Measurements from ENCODE around the gene INPP1. TPM values are rescaled to one million over a fixed set of nuclear protein-coding genes. Genes with fewer than 3 reads are reported as not detected.
A peak's percentile ranks its signal among the peaks of the same experiment; 100 is the strongest.

INPP1 gene
- total RNA-seq, 1 experiment from 2014 or later = 4.0 TPM

DNA sequence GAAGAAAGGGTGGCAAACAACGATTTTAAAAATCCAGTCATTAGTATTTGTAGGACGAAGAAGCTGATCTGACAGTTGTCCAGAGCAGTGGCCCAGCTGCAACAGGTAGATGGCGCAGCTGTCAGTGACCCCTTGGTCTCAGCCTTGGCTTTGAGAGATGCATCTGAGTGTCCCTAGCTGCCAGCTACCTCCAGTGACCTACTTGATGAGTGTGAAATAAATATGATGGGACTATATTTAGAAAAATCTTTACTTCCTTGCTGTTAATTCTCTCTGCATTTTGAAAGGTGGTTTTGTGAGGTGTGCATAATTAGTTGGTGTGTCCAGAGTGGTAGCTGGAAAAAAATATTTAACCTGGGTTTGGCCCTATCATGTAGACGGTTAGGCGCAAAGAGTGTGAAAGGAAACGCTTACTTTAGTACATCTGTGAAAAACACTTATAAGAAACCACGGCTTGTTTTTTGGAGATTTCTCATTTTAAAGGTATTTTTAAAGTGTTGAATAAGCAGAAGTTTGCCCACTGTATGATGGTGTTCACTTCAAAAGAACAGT lies 963 bp downstream of the INPP1 start:
- DNase-seq (peak; percentile 55), ATAC-seq (peak; percentile 82)
- BruUV-seq (replicated peaks) = TSS peak; percentile 67
- POLR2A ChIA-PET (ENCODE audit: unreplicated experiment) = interaction anchor here (0.7 kb wide), 1 partner anchor 315 kb away, joined by 4 read pairs; no protein-coding TSS in a partner anchor
- Histone ChIP-seq H3K4me1 (ENCODE audit: insufficient read depth, low read length) (peaks cover 9% of the 10 kb centered on the region), H3K27ac (ENCODE audit: low read length) (0 out of 2 replicates have a peak overlapping the region, but pooled peaks have one; percentile 50), H3K36me3 (ENCODE audit: low read depth, low read length) (no peaks in the 10 kb centered on the region), H3F3A (ENCODE audit: low read length, unreplicated experiment) (no peaks in the 10 kb centered on the region), H3K9me2 (replicated peaks; ENCODE audit: low read length) (no peaks in the 10 kb centered on the region), H3K4me3 (ENCODE audit: low read length) (peak overlapping the region; percentile 94), H3K9ac (ENCODE audit: low read length) (peak overlapping the region; percentile 74; the same call in 1 of the 2 replicates), H3K79me2 (ENCODE audit: low read length) (peaks cover 18% of the 10 kb centered on the region), H3K27me3 (ENCODE audit: low read length) (no peaks in the 10 kb centered on the region), H4K20me1 (ENCODE audit: low read length) (no peaks in the 10 kb centered on the region), H2AFZ (ENCODE audit: low read length) (peak overlapping the region; percentile 99), H3K4me2 (ENCODE audit: low read length) (peak overlapping the region; percentile 97), H3K9me3 (ENCODE audit: low read length) (no peaks in the 10 kb centered on the region)
- TF ChIP-seq EZH2 (IDR thresholded peaks at IDR 0.05; ENCODE audit: low read length, unreplicated experiment) = no peak
- TF ChIP-seq, protein P1, sequence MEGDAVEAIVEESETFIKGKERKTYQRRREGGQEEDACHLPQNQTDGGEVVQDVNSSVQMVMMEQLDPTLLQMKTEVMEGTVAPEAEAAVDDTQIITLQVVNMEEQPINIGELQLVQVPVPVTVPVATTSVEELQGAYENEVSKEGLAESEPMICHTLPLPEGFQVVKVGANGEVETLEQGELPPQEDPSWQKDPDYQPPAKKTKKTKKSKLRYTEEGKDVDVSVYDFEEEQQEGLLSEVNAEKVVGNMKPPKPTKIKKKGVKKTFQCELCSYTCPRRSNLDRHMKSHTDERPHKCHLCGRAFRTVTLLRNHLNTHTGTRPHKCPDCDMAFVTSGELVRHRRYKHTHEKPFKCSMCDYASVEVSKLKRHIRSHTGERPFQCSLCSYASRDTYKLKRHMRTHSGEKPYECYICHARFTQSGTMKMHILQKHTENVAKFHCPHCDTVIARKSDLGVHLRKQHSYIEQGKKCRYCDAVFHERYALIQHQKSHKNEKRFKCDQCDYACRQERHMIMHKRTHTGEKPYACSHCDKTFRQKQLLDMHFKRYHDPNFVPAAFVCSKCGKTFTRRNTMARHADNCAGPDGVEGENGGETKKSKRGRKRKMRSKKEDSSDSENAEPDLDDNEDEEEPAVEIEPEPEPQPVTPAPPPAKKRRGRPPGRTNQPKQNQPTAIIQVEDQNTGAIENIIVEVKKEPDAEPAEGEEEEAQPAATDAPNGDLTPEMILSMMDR (conservative IDR thresholded peaks at IDR 0.05; ENCODE audit: low read depth, low read length) = peak; percentile 64
- CTCF ChIA-PET = interaction anchor here (0.8 kb wide), 1 partner anchor 35 kb away, joined by 3 read pairs; no protein-coding TSS in a partner anchor
- intact Hi-C loops (cut with micrococcal nuclease) = loop anchor here (1.0 to 2.0 kb wide), 2 partner anchors 28 to 166 kb away; no protein-coding TSS in a partner anchor

DNA sequence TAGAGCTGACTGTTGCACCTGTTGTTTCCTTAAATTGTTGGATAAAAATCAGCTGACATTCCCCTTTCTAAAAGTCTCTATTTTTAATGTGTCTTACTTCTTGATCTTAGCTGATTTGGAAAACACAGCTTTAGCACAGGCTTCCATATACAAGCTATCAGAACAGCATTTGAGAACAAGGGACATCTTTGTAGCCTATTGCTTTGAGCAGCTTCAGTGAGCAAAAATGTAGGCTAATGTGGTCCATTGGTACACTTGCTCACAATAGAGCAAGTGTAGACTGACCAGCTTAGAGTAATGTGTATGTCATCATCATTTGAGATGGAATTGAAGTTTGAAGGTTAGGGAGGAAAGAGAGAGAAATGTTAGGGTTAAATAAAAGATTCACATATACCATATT lies 7.0 kb downstream of the INPP1 start:
- Histone ChIP-seq H3K4me1 (ENCODE audit: insufficient read depth, low read length) (no peaks in the 10 kb centered on the region), H3K9ac (ENCODE audit: low read length) (no peak overlapping the region), H2AFZ (ENCODE audit: low read length) (no peak overlapping the region), H3K4me3 (ENCODE audit: low read length) (no peak overlapping the region), H3K27me3 (ENCODE audit: low read length) (no peaks in the 10 kb centered on the region), H3K4me2 (ENCODE audit: low read length) (no peak overlapping the region), H3K9me3 (ENCODE audit: low read length) (no peaks in the 10 kb centered on the region), H3F3A (ENCODE audit: low read length, unreplicated experiment) (no peaks in the 10 kb centered on the region), H3K27ac (ENCODE audit: low read length) (no peak overlapping the region), H3K9me2 (replicated peaks; ENCODE audit: low read length) (no peaks in the 10 kb centered on the region), H3K79me2 (ENCODE audit: low read length) (peaks cover 11% of the 10 kb centered on the region; the same call in 1 of the 2 replicates), H3K36me3 (ENCODE audit: low read depth, low read length) (no peaks in the 10 kb centered on the region), H4K20me1 (ENCODE audit: low read length) (no peaks in the 10 kb centered on the region)
- TF ChIP-seq EZH2phosphoT487 (IDR thresholded peaks at IDR 0.05; ENCODE audit: borderline replicate concordance, low read length) (no peak), EZH2 (IDR thresholded peaks at IDR 0.05; ENCODE audit: low read length, unreplicated experiment) (no peak)
- TF ChIP-seq, protein P1 (conservative IDR thresholded peaks at IDR 0.05; ENCODE audit: low read depth, low read length) = no peak
- no peak for DNase-seq
- ATAC-seq = no peak
- ChIA-PET POLR2A (ENCODE audit: unreplicated experiment) (no interaction called here), CTCF (no interaction called here)
- no TSS peak for BruUV-seq (replicated peaks)
- intact Hi-C loops (cut with micrococcal nuclease) = no loop called here

DNA sequence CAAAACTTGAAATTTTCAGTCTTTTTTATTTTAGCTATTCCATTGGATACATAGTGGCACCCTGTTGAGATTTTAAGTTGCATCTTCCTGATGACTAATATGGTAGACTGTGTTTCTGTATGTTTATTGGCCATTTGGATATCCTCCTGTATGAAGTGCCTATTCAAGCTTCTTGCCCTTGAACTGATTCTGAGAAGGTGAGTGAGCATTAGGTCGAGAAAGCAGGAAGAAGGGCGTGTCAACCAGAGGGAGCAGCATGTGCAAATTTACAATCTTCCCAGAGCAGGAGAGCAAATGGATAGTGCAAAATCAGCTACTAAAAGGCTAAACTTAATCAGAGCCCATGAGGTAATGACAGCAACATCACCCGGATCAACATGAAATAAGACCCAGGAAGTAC lies 8.6 kb downstream of the INPP1 start:
- Histone ChIP-seq H3K9me2 (replicated peaks; ENCODE audit: low read length) (no peaks in the 10 kb centered on the region), H4K20me1 (ENCODE audit: low read length) (no peaks in the 10 kb centered on the region), H3K27ac (ENCODE audit: low read length) (no peak overlapping the region), H3K4me2 (ENCODE audit: low read length) (no peak overlapping the region), H3K4me3 (ENCODE audit: low read length) (no peak overlapping the region), H3F3A (ENCODE audit: low read length, unreplicated experiment) (no peaks in the 10 kb centered on the region), H3K27me3 (ENCODE audit: low read length) (no peaks in the 10 kb centered on the region), H3K79me2 (ENCODE audit: low read length) (no peaks in the 10 kb centered on the region), H3K4me1 (ENCODE audit: insufficient read depth, low read length) (no peaks in the 10 kb centered on the region), H2AFZ (ENCODE audit: low read length) (no peak overlapping the region), H3K9ac (ENCODE audit: low read length) (no peak overlapping the region), H3K9me3 (ENCODE audit: low read length) (no peaks in the 10 kb centered on the region), H3K36me3 (ENCODE audit: low read depth, low read length) (no peaks in the 10 kb centered on the region)
- no peak for DNase-seq
- ChIA-PET POLR2A (ENCODE audit: unreplicated experiment) (no interaction called here), CTCF (no interaction called here)
- intact Hi-C loops (cut with micrococcal nuclease) = no loop called here
- ATAC-seq = no peak
- BruUV-seq (replicated peaks) = no TSS peak
- TF ChIP-seq EZH2 (IDR thresholded peaks at IDR 0.05; ENCODE audit: low read length, unreplicated experiment) (no peak), EZH2phosphoT487 (IDR thresholded peaks at IDR 0.05; ENCODE audit: borderline replicate concordance, low read length) (no peak)
- TF ChIP-seq, protein P1 (conservative IDR thresholded peaks at IDR 0.05; ENCODE audit: low read depth, low read length) = no peak

Data from PC-3 (cell line).